ENCODE results near the gene AQP11.

Gene AQP11

DNA sequence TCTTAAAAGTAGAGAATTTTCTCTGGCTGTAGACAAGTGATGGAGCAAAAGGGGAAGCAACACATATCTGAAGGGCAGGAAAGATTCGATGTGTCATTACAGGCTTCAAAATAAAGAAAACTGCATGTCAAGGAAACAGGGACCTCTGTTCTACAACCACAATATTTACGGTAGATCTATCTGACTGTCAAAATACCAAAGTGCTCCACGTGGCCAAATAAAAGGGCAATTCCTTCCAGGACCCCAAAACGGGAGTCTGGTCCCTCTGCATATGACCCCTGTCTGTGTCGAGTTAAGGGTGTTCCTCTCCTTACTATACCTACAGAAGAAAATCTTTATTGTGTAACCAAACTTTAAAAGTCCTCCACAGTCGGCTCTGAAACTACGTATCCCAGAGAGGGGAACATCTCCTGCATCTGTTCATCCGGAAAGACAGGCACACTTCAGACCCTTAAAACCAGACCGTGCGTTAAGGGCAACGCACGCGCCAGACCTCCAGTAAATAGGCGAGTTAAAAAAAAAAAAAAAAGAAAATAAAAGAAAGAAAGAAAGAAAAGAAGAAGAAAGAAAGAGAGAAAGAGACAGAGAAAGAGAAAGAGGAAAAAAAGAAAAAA lies 47.1 kb downstream of the AQP11 start:
- H2AFZ ChIP-seq: no peak overlapping the region
- H3K4me1 ChIP-seq: no peaks in the 10 kb centered on the region
- peak overlapping the region; percentile 88 for H3K4me3 ChIP-seq (ENCODE audit: low read depth, low read length)
- H3K79me2 ChIP-seq: peaks cover 5% of the 10 kb centered on the region
- H3K9me3 ChIP-seq (ENCODE audit: control insufficient read depth, low read length): no peaks in the 10 kb centered on the region
- H3K4me2 ChIP-seq (ENCODE audit: low read length): peak overlapping the region; percentile 77
- no peaks in the 10 kb centered on the region for H3K27me3 ChIP-seq (ENCODE audit: control insufficient read depth, insufficient read depth, low read length)
- TF ChIP-seq, protein P1, sequence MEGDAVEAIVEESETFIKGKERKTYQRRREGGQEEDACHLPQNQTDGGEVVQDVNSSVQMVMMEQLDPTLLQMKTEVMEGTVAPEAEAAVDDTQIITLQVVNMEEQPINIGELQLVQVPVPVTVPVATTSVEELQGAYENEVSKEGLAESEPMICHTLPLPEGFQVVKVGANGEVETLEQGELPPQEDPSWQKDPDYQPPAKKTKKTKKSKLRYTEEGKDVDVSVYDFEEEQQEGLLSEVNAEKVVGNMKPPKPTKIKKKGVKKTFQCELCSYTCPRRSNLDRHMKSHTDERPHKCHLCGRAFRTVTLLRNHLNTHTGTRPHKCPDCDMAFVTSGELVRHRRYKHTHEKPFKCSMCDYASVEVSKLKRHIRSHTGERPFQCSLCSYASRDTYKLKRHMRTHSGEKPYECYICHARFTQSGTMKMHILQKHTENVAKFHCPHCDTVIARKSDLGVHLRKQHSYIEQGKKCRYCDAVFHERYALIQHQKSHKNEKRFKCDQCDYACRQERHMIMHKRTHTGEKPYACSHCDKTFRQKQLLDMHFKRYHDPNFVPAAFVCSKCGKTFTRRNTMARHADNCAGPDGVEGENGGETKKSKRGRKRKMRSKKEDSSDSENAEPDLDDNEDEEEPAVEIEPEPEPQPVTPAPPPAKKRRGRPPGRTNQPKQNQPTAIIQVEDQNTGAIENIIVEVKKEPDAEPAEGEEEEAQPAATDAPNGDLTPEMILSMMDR (IDR thresholded peaks at IDR 0.05): no peak
- H3K9ac ChIP-seq: peak overlapping the region; percentile 46
- H3K36me3 ChIP-seq (ENCODE audit: control insufficient read depth, insufficient read depth, low read length): no peaks in the 10 kb centered on the region
- H3K27ac ChIP-seq: no peak overlapping the region

DNA sequence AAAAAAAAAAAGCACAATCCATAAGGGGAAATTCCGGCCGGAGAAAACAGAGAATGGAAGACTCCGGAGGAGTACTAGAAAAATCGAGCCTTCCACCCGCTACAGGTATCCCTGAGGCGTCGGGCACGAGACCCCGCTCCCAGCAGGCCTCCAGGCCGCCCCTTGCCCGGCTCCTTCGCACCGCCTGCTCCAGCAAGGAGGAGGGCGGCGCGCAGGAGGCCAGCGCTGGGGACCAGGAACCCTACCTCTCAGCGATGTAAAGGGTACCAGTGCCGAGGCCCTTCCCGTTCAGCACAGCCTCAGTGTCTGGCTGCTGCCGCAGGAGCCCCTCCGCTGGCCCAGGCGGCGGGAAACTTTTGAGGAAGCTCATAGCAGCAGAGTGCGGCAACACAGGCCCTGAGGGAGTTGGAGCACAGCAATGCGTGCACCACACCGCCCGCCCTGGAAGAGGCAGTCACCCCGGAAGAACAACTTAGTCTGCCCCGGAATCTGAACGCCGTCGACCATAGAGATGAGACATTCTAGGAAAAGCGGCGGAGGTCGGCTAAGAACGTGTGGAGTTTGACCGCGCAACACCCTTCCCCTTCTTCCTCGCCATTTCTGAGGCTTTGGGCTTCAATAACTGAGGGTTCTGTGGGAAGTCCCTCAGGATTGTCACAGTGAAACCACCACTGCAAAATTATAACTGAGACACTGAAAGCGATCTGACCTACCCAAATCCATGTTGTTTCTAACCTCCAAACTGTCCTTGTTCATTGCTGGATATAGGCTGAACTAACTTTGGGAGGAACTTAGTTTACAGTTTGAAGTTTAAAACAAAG lies 47.8 kb downstream of the AQP11 start, which contains the start of gene CLNS1A:
CLNS1A (minus strand) TSS at position 450 of the 821 bp plus-strand sequence; CDS start at position 370, 80 bp downstream.
- H2AFZ ChIP-seq: peak within 1 kb of the TSS; percentile 93
- no peaks in the 10 kb centered on the region for H3K4me1 ChIP-seq
- TF ChIP-seq, protein P1 (IDR thresholded peaks at IDR 0.05): no peak
- peak within 1 kb of the TSS; percentile 79 for H3K27ac ChIP-seq
- H3K4me2 ChIP-seq (ENCODE audit: low read length): peak within 1 kb of the TSS; percentile 77
- H3K79me2 ChIP-seq: peaks cover 5% of the 10 kb centered on the region
- H3K9ac ChIP-seq: peak within 1 kb of the TSS; percentile 46
- no peaks in the 10 kb centered on the region for H3K9me3 ChIP-seq (ENCODE audit: control insufficient read depth, low read length)
- peak within 1 kb of the TSS; percentile 88 for H3K4me3 ChIP-seq (ENCODE audit: low read depth, low read length)
- H3K27me3 ChIP-seq (ENCODE audit: control insufficient read depth, insufficient read depth, low read length): no peaks in the 10 kb centered on the region
- H3K36me3 ChIP-seq (ENCODE audit: control insufficient read depth, insufficient read depth, low read length): no peaks in the 10 kb centered on the region

DNA sequence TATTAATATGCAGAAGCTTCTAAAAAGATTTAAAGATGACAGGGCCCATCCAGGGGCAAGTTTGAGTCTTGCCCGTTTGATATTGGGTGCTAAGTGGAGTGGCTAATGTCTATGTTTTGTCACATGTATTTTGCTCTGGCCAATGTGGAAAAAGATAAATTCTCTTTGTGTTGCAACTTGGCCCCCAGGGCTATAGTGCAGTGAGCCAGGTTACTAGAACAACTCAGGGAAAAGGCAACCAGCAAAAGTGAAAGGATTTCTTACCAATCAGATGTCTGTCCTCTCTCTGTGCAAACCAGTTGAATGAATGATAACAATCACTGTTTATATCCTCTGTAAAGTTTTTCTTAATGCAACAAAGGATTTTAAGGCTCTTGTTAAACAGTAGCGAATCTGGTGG lies 52.5 kb downstream of the AQP11 start:
- H3K4me1 ChIP-seq: no peaks in the 10 kb centered on the region
- no peak overlapping the region for H3K9ac ChIP-seq
- H3K4me3 ChIP-seq (ENCODE audit: low read depth, low read length): no peak overlapping the region
- no peaks in the 10 kb centered on the region for H3K36me3 ChIP-seq (ENCODE audit: control insufficient read depth, insufficient read depth, low read length)
- H3K79me2 ChIP-seq: no peaks in the 10 kb centered on the region
- H3K4me2 ChIP-seq (ENCODE audit: low read length): no peak overlapping the region
- no peak overlapping the region for H2AFZ ChIP-seq
- no peak overlapping the region for H3K27ac ChIP-seq
- no peaks in the 10 kb centered on the region for H3K9me3 ChIP-seq (ENCODE audit: control insufficient read depth, low read length)
- H3K27me3 ChIP-seq (ENCODE audit: control insufficient read depth, insufficient read depth, low read length): no peaks in the 10 kb centered on the region
- TF ChIP-seq, protein P1 (IDR thresholded peaks at IDR 0.05): no peak

DNA sequence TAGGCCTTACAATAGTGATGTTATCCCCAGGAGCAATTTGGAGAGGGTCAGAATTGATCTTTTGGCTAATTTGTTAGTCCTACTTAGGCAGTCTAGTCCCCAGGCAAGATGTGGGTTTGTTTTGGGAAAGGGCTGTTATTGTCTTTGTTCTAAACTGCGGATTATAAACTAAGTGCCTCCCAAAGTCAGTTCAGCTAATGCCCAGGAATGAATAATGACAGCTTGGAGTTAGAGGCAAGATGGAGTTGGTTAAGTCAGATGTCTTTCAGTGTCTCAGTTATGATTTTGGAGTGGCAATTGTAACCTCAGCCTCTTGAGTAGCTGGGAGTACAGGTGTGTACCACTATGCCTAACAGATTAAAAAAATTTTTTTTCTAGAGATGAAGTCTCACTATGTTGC lies 55.1 kb downstream of the AQP11 start:
- H3K9me3 ChIP-seq (ENCODE audit: control insufficient read depth, low read length): no peaks in the 10 kb centered on the region
- no peaks in the 10 kb centered on the region for H3K79me2 ChIP-seq
- TF ChIP-seq, protein P1 (IDR thresholded peaks at IDR 0.05): no peak
- no peak overlapping the region for H3K27ac ChIP-seq
- no peak overlapping the region for H3K4me2 ChIP-seq (ENCODE audit: low read length)
- H3K9ac ChIP-seq: no peak overlapping the region
- H3K4me1 ChIP-seq: no peaks in the 10 kb centered on the region
- no peak overlapping the region for H3K4me3 ChIP-seq (ENCODE audit: low read depth, low read length)
- no peaks in the 10 kb centered on the region for H3K27me3 ChIP-seq (ENCODE audit: control insufficient read depth, insufficient read depth, low read length)
- no peak overlapping the region for H2AFZ ChIP-seq
- no peaks in the 10 kb centered on the region for H3K36me3 ChIP-seq (ENCODE audit: control insufficient read depth, insufficient read depth, low read length)

Measured in parathyroid adenoma (tissue), 2 donors.